Measurements from ENCODE around the gene DIRAS1. TPM values are rescaled to one million over a fixed set of nuclear protein-coding genes. Genes with fewer than 3 reads are reported as not detected.

Gene DIRAS1
- polyA plus RNA-seq, 1 experiment: 12.5 TPM

- Histone ChIP-seq H3K27ac (ENCODE audit: low read depth, low read length) (no peak overlapping the region), H3K27me3 (ENCODE audit: control insufficient read depth, insufficient read depth, low read length) (no peaks in the 10 kb centered on the region), H3K9me3 (ENCODE audit: control insufficient read depth, insufficient read depth, low read length) (peaks cover 13% of the 10 kb centered on the region), H3K4me3 (ENCODE audit: low read depth, low read length) (no peak overlapping the region)
- DNase-seq (ENCODE audit: low read depth, low spot score): no peak
- CTCF ChIA-PET: no interaction called here
- no peak for TF ChIP-seq CTCF (IDR thresholded peaks at IDR 0.05; ENCODE audit: low read depth, low read length)
- POLR2A ChIA-PET: no interaction called here
Measured at GRCh38 chr19:2734589-2735288, 13.6 kb upstream of the DIRAS1 start.

DNA sequence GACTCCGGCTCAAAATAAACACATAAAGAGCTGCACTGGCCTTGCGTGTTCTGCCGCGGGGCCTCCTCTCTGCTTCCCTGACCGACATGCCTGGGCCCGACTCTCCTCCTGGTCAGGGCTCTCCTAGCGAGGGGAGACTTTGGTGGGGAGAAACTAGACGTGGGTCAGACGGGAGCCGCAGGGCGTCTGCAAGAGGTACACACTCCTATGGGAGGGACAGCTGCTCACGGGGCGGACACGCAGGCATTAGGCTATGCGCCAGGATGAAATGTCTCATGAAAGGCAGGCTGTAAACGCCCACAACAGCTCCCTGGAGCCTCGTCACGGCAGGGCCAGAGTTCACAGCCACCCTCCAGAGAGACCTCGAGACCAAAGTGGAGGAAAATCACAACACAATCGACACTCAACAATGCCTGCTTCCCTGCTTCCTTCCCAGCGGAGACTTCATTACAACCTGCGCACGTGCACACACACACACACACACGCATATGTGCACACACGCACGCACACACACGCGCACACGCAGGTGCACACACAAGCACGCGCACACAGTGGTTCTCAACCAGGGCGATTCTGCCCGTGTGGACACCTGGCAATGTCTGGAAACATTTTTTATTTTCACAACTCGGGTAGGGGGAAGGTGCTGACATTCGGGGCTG, 12.9 kb upstream of the DIRAS1 start:
- no peak for TF ChIP-seq CTCF (IDR thresholded peaks at IDR 0.05; ENCODE audit: low read depth, low read length)
- Histone ChIP-seq H3K9me3 (ENCODE audit: control insufficient read depth, insufficient read depth, low read length) (peaks cover 10% of the 10 kb centered on the region), H3K27ac (ENCODE audit: low read depth, low read length) (no peak overlapping the region), H3K4me3 (ENCODE audit: low read depth, low read length) (no peak overlapping the region), H3K27me3 (ENCODE audit: control insufficient read depth, insufficient read depth, low read length) (no peaks in the 10 kb centered on the region)
- CTCF ChIA-PET: no interaction called here
- POLR2A ChIA-PET: no interaction called here
- DNase-seq (ENCODE audit: low read depth, low spot score): no peak

- H3K9me3 ChIP-seq (ENCODE audit: control insufficient read depth, insufficient read depth, low read length): peaks cover 10% of the 10 kb centered on the region
- no peaks in the 10 kb centered on the region for H3K27me3 ChIP-seq (ENCODE audit: control insufficient read depth, insufficient read depth, low read length)
- CTCF ChIA-PET: no interaction called here
- POLR2A ChIA-PET: no interaction called here
- no peak overlapping the region for H3K27ac ChIP-seq (ENCODE audit: low read depth, low read length)
- no peak for TF ChIP-seq CTCF (IDR thresholded peaks at IDR 0.05; ENCODE audit: low read depth, low read length)
- DNase-seq (ENCODE audit: low read depth, low spot score): no peak
- H3K4me3 ChIP-seq (ENCODE audit: low read depth, low read length): no peak overlapping the region
Measured at GRCh38 chr19:2732883-2733282, 11.7 kb upstream of the DIRAS1 start.

GRCh38 chr19:2732157-2732725, 11.1 kb upstream of the DIRAS1 start:
- no peak overlapping the region for H3K27ac ChIP-seq (ENCODE audit: low read depth, low read length)
- no peaks in the 10 kb centered on the region for H3K27me3 ChIP-seq (ENCODE audit: control insufficient read depth, insufficient read depth, low read length)
- no peak overlapping the region for H3K4me3 ChIP-seq (ENCODE audit: low read depth, low read length)
- ChIA-PET POLR2A (no interaction called here), CTCF (no interaction called here)
- peaks cover 10% of the 10 kb centered on the region for H3K9me3 ChIP-seq (ENCODE audit: control insufficient read depth, insufficient read depth, low read length)
- no peak for DNase-seq (ENCODE audit: low read depth, low spot score)
- no peak for TF ChIP-seq CTCF (IDR thresholded peaks at IDR 0.05; ENCODE audit: low read depth, low read length)

Data from AG04450 (cell line).